LHCN-M2 (cell line): ENCODE data around the gene BAZ1B. TPM values are rescaled to one million over a fixed set of nuclear protein-coding genes. Genes with fewer than 3 reads are reported as not detected.

Experiments
- total RNA-seq: library from RNA; depleted of rRNA; stranded (reverse); fragments of >200 nt; gene quantifications from 2 replicates; pipeline ENCODE4 v1.2.3, GENCODE V29; 2014; rRNA removed

BAZ1B gene
- total RNA-seq, 1 experiment from 2014 or later: 110 TPM

Other genes starting within 250 kb of the BAZ1B start
- 50.5 and 53.9 TPM in 2 replicates for gene NSUN5, start 213.5 kb downstream of the BAZ1B start, total RNA-seq
- gene TRIM50, start 194.2 kb downstream of the BAZ1B start, total RNA-seq: not detected in 2 replicates
- not detected in 2 replicates for gene FKBP6, start 194.1 kb downstream of the BAZ1B start, total RNA-seq
- gene FZD9, start 88.5 kb downstream of the BAZ1B start, total RNA-seq: 0.64 and 1.1 TPM in 2 replicates
- gene BCL7B, start 35.4 kb upstream of the BAZ1B start, total RNA-seq: 67.7 and 71.0 TPM in 2 replicates
- gene TBL2, start 56.3 kb upstream of the BAZ1B start, total RNA-seq: 147 and 171 TPM in 2 replicates
- 0.13 and 0.63 TPM in 2 replicates for gene MLXIPL, start 102.2 kb upstream of the BAZ1B start, total RNA-seq
- 6.1 and 6.9 TPM in 2 replicates for gene VPS37D, start 145.5 kb upstream of the BAZ1B start, total RNA-seq
- gene DNAJC30, start 161.2 kb upstream of the BAZ1B start, total RNA-seq: 3.9 and 5.5 TPM in 2 replicates
- 69.3 and 82.6 TPM in 2 replicates for gene BUD23, start 161.3 kb upstream of the BAZ1B start, total RNA-seq
- 80.0 and 100 TPM in 2 replicates for gene STX1A, start 197.4 kb upstream of the BAZ1B start, total RNA-seq
- gene ABHD11, start 216.5 kb upstream of the BAZ1B start, total RNA-seq: 34.5 and 40.1 TPM in 2 replicates
- gene CLDN3, start 248.0 kb upstream of the BAZ1B start, total RNA-seq: not detected in 2 replicates